CD14-positive monocyte (primary cell): ENCODE results near the gene ADGB. TPM values are rescaled to one million over a fixed set of nuclear protein-coding genes. Genes with fewer than 3 reads are reported as not detected.

Experiments
- DNase-seq, 3 donors: peaks; one replicate each; pipeline ENCODE4 v3.0.0-alpha.2; 2011 to 2022
- H2AFZ ChIP-seq: 2 replicates; pipeline ENCODE4 v1.6.0; 2012; ENCODE audit warnings: mild to moderate bottlenecking, low read depth, low read length, inconsistent platforms; ENCODE audit not compliant: insufficient read depth, poor library complexity, severe bottlenecking
- H3K27ac ChIP-seq, 2 donors: 1 replicate in 1 of 2; 2 replicates in 1 of 2; pipeline ENCODE4 v1.5.1; 2012 to 2013; ENCODE audit warnings: low read length in 2 of 2, control low read depth in 1 of 2, inconsistent platforms in 1 of 2, low read depth in 1 of 2, mild to moderate bottlenecking in 1 of 2
- H3K27me3 ChIP-seq, 2 donors: one replicate each; pipeline versions ENCODE4 v1.6.0 to v1.6.1; 2011 to 2013; ENCODE audit warnings: low read length in 2 of 2; ENCODE audit not compliant: control insufficient read depth in 2 of 2, insufficient read depth in 2 of 2
- H3K36me3 ChIP-seq, 2 donors: replicated peaks in 1 of 2; 1 replicate in 1 of 2; 2 replicates in 1 of 2; pipeline versions ENCODE4 v1.5.1 to v1.6.1; 2012 to 2013; ENCODE audit warnings: low read length in 2 of 2, control low read depth in 1 of 2, inconsistent platforms in 1 of 2, mild to moderate bottlenecking in 1 of 2; ENCODE audit not compliant: insufficient read depth in 2 of 2, control insufficient read depth in 1 of 2
- H3K4me1 ChIP-seq, 2 donors: 1 replicate in 1 of 2; 2 replicates in 1 of 2; pipeline versions ENCODE4 v1.5.1 to v1.6.1; 2012 to 2013; ENCODE audit warnings: low read length in 2 of 2, control low read depth in 1 of 2, inconsistent platforms in 1 of 2, mild to moderate bottlenecking in 1 of 2, moderate library complexity in 1 of 2; ENCODE audit not compliant: insufficient read depth in 2 of 2, control insufficient read depth in 1 of 2
- H3K4me2 ChIP-seq: replicated peaks from 2 replicates; pipeline ENCODE3; 2012; ENCODE audit warnings: low read length, moderate library complexity, mild to moderate bottlenecking; ENCODE audit not compliant: poor library complexity, severe bottlenecking; ENCODE audit errors: extremely low read depth
- H3K4me3 ChIP-seq, 3 experiments: fragments of 200-600 bp in 1 of 3; sonication (generic) in 1 of 3; replicated peaks in 1 of 3; 1 replicate in 2 of 3; 2 replicates in 1 of 3; pipeline ENCODE4 v1.5.1; 2011 to 2013; ENCODE audit warnings: low read length in 3 of 3, mild to moderate bottlenecking in 3 of 3, control low read depth in 2 of 3, low read depth in 2 of 3, inconsistent platforms in 1 of 3, moderate library complexity in 1 of 3
- H3K79me2 ChIP-seq: 2 replicates; pipeline ENCODE4 v1.6.0; 2012; ENCODE audit warnings: mild to moderate bottlenecking, control low read depth, inconsistent platforms, low read length, moderate library complexity; ENCODE audit not compliant: insufficient read depth
- H3K9ac ChIP-seq: 2 replicates; pipeline ENCODE4 v1.6.0; 2017; ENCODE audit warnings: low read length, mild to moderate bottlenecking; ENCODE audit not compliant: insufficient read depth, poor library complexity, severe bottlenecking
- H3K9me3 ChIP-seq, 2 donors: replicated peaks in 1 of 2; 1 replicate in 1 of 2; 2 replicates in 1 of 2; pipeline versions ENCODE4 v1.5.1 to v1.6.1; 2012 to 2013; ENCODE audit warnings: low read length in 2 of 2, control low read depth in 1 of 2; ENCODE audit not compliant: control insufficient read depth in 1 of 2, insufficient read depth in 1 of 2
- H4K20me1 ChIP-seq: 2 replicates; pipeline ENCODE4 v1.6.0; 2012; ENCODE audit warnings: mild to moderate bottlenecking, low read length, control low read depth, moderate library complexity; ENCODE audit not compliant: insufficient read depth
- H3K27ac Mint-ChIP-seq, 7 donors: one replicate each; pipeline ENCODE4 v1.8.0; 2020; ENCODE audit warnings: mild to moderate bottlenecking in 7 of 7, mixed read lengths in 7 of 7, moderate library complexity in 6 of 7, inconsistent platforms in 2 of 7
- H3K27me3 Mint-ChIP-seq, 3 donors: one replicate each; pipeline ENCODE4 v1.8.0; 2021 to 2022; ENCODE audit warnings: low read depth in 3 of 3, mild to moderate bottlenecking in 3 of 3, mixed read lengths in 3 of 3, moderate library complexity in 3 of 3, inconsistent platforms in 1 of 3
- H3K36me3 Mint-ChIP-seq, 2 donors: one replicate each; pipeline ENCODE4 v1.8.0; 2020; ENCODE audit warnings: mixed read lengths in 2 of 2, inconsistent platforms in 1 of 2, mild to moderate bottlenecking in 1 of 2
- H3K4me1 Mint-ChIP-seq: one replicate; pipeline ENCODE4 v1.8.0; 2020; ENCODE audit warnings: mild to moderate bottlenecking, mixed read lengths
- H3K4me3 Mint-ChIP-seq, 2 donors: one replicate each; pipeline ENCODE4 v1.8.0; 2020; ENCODE audit warnings: mild to moderate bottlenecking in 2 of 2, mixed read lengths in 2 of 2, moderate library complexity in 1 of 2
- H3K9me3 Mint-ChIP-seq, 7 donors: one replicate each; pipeline ENCODE4 v1.8.0; 2020 to 2022; ENCODE audit warnings: mixed read lengths in 7 of 7, mild to moderate bottlenecking in 6 of 7, moderate library complexity in 6 of 7, inconsistent platforms in 2 of 7
- WGBS: methylation state at CpG from one replicate; pipeline ENCODE4 v1.1.5; 2013; ENCODE audit warnings: missing lambda C conversion rate; ENCODE audit not compliant: insufficient coverage; 5-methylcytosine and 5-hydroxymethylcytosine counted together
- intact Hi-C, 2 donors: fragments of 100-400 bp; cut with micrococcal nuclease; formaldehyde crosslinking; loops; one replicate each; pipeline versions ENCODE4 v1.15.0 to v1.15.1; 2023
- polyA plus RNA-seq, 3 donors: library from polyadenylated mRNA; depleted of rRNA in 1 of 3; unstranded in 2 of 3; stranded (reverse) in 1 of 3; fragments of 300-500 nt in 2 of 3; fragments of >200 nt in 1 of 3; fragmentation: Illumina TruSeq in 2 of 3; gene quantifications; 1 replicate in 2 of 3; 2 replicates in 1 of 3; pipeline ENCODE4 v1.2.3, GENCODE V29; 2012 to 2021
- TF ChIP-seq, protein P1 (sequence below): fragments of 200-600 bp; IDR thresholded peaks from one replicate; pipeline ENCODE4 v1.8.0; 2022; ENCODE audit warnings: antibody characterized with exemption, mild to moderate bottlenecking

The ADGB gene
- polyA plus RNA-seq, 3 donors, result 0.01 TPM; not detected in 2

DNA sequence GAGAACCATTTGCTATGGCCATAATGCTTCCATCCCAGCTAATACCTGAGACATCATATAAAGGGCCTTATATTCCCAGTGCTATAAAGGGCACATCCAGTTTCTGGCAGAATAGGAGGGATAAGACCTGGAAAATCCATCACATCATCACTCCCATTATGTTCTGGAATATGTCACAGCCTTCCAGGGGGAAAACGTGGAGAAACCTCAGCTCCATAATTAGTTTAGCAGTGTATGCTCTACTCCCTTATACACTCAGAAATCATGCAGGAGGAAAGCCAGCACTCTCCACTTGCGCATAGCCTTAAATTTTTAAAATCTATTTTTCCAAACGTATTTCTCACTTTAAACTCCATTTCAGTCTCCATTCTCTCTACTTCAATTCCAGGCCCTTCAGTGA, 140.9 kb downstream of the ADGB start:
- no peak overlapping the region for H3K27ac Mint-ChIP-seq
- H3K4me1 Mint-ChIP-seq, result no peaks in the 10 kb centered on the region
- Histone ChIP-seq H3K36me3 (no peaks in the 10 kb centered on the region), H3K27me3 (no peaks in the 10 kb centered on the region), H3K4me2 (no peak overlapping the region), H3K4me3 (no peak overlapping the region), H3K9me3 (no peaks in the 10 kb centered on the region), H3K79me2 (no peaks in the 10 kb centered on the region), H2AFZ (no peak overlapping the region), H4K20me1 (no peaks in the 10 kb centered on the region), H3K9ac (no peak overlapping the region), H3K27ac (no peak overlapping the region), H3K4me1 (no peaks in the 10 kb centered on the region)
- no peak for DNase-seq
- H3K27me3 Mint-ChIP-seq, result peaks cover 0 to 2% (median 0%) of the 10 kb centered on the region in 3 donors
- no peaks in the 10 kb centered on the region for H3K36me3 Mint-ChIP-seq
- peaks cover 0 to 6% (median 1%) of the 10 kb centered on the region in 7 donors for H3K9me3 Mint-ChIP-seq
- WGBS, result 76% methylated on average over 3 of the region's 3 CpGs
- intact Hi-C loops, result no loop called here
- TF ChIP-seq, protein P1, sequence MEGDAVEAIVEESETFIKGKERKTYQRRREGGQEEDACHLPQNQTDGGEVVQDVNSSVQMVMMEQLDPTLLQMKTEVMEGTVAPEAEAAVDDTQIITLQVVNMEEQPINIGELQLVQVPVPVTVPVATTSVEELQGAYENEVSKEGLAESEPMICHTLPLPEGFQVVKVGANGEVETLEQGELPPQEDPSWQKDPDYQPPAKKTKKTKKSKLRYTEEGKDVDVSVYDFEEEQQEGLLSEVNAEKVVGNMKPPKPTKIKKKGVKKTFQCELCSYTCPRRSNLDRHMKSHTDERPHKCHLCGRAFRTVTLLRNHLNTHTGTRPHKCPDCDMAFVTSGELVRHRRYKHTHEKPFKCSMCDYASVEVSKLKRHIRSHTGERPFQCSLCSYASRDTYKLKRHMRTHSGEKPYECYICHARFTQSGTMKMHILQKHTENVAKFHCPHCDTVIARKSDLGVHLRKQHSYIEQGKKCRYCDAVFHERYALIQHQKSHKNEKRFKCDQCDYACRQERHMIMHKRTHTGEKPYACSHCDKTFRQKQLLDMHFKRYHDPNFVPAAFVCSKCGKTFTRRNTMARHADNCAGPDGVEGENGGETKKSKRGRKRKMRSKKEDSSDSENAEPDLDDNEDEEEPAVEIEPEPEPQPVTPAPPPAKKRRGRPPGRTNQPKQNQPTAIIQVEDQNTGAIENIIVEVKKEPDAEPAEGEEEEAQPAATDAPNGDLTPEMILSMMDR, result no peak
- no peak overlapping the region for H3K4me3 Mint-ChIP-seq

GRCh38 chr6:146741609-146742008, 142.8 kb downstream of the ADGB start:
- Mint-ChIP-seq H3K36me3 (no peaks in the 10 kb centered on the region), H3K27me3 (no peaks in the 10 kb centered on the region), H3K27ac (no peak overlapping the region), H3K4me3 (no peak overlapping the region), H3K4me1 (no peaks in the 10 kb centered on the region), H3K9me3 (peaks cover 0 to 6% (median 1%) of the 10 kb centered on the region in 7 donors)
- DNase-seq, result no peak
- intact Hi-C loops, result no loop called here
- no peaks in the 10 kb centered on the region for H4K20me1 ChIP-seq
- H2AFZ ChIP-seq, result no peak overlapping the region
- no peaks in the 10 kb centered on the region for H3K27me3 ChIP-seq
- H3K9ac ChIP-seq, result no peak overlapping the region
- TF ChIP-seq, protein P1, result no peak
- H3K36me3 ChIP-seq, result no peaks in the 10 kb centered on the region
- H3K4me2 ChIP-seq, result no peak overlapping the region
- H3K4me1 ChIP-seq, result no peaks in the 10 kb centered on the region
- H3K79me2 ChIP-seq, result no peaks in the 10 kb centered on the region
- no peak overlapping the region for H3K27ac ChIP-seq
- H3K4me3 ChIP-seq, result no peak overlapping the region
- H3K9me3 ChIP-seq, result no peaks in the 10 kb centered on the region
